ENCODE results near the gene FAF1.

FAF1 gene

DNA sequence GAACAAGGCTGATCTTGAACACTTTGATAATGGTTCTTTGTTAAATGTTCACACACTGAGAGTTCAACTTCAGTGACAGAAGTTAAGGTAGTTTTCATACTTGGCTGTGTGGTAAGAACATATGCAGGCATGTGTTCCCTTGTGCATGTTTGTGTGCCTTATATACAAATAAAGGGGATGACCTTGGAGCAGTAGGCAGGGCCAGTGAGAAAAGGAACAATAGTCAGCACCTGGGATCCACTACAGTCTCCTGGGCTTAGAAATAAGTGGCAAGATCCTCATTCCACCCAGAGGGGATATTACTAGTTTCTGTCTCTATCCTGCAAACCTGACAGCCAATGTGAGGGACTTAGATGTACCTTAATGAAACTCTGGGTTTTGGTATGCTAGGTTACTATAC is 486.6 kb downstream of the FAF1 start:
- DNase-seq, result no peak

DNA sequence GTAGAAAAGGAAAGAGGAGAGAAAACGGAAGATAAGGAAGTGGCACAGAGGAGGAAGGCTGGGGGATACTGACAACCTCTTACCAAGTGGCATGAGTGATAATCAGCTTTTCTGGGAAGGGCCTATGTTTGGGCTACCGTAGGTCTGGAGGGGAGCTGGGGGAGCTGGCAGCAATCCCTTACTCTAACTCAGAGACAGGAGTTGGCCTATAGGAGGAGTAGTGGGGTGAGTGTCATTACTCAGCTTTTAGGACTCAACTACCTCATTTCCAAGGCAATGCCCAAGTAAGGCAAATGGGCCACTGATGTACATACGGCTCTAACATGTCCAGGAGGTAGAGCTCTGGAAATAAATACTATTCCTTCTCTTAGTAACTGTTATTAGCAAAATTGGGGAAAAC is 488.1 kb downstream of the FAF1 start:
- no peak for DNase-seq

DNA sequence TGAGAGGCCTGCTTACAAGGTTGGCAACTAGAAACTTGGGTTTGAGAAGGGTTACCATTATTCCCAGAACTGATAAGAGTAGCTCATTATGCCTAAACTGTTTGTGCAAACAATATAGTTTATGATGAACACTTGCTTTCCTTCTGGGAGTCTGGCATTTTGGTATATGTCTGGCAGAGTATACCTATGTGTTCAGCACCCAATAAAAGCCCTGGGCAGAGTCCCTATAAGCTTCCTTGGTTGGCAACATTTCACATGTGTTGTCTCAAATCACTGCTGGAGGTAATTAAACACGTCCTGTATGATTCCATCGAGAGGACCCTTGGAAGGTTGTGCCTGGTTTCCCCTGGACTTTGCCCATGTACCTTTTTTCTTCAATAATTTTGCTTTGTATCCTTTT is 497.1 kb downstream of the FAF1 start:
- no peak for DNase-seq

DNA sequence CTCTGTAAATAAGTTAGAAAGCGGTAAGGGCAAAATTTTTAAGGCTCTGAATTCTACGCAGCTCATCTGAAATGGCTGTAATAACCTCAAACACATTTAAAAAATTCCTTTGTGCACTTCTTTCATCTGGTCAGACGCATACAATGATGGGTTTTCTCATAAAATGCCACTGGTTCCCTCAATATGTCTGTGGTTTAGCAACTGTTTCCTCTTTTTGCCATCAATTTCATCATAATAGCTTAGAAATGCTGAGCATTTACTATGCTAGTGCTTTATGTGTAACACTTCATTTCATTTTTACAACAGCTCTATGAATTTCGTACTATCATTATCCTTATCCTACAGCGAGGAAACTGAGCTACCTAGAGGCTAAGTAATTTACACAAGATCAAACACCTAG is 501.6 kb downstream of the FAF1 start:
- peak; percentile 34 to 76 (median 75) for DNase-seq

DNA sequence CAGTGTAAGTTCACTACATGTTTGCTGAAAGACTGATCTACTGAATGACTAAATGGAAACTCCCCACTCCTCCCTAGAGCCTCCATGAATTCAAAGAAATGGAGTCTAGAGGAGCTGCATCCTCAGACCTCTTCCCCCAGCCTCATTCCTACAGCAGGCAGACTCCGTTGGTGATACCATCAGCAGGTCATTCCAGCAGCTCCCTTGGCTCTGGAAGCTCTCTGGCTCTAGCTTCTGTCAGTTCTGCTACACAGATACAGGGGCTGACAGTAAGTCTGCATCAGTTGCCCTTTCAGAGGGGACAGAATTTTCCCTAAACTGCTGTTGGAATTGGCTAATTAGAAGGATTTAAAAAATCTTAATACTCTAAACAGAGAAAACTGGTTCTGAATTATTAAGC is 505.2 kb downstream of the FAF1 start:
- DNase-seq, result no peak

DNA sequence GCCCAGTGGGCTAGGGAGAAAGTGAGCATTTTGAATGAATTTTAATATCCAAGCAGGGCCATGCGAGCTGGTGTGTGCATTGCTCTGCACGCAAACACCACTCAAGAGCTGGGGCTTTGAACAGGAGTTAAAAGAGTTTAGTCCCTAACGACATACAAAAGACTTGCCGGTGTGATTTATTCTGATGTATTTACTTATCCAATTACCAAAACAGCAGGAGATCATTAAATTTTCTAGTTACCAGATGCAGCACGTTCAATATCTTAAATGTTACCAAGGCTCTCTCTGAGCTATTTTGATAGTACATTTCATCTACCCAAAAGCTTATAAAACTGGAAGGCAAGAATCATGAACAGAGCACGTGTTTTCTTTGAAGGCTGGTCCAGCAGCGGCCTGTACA is 506.8 kb downstream of the FAF1 start:
- no peak for DNase-seq

DNA sequence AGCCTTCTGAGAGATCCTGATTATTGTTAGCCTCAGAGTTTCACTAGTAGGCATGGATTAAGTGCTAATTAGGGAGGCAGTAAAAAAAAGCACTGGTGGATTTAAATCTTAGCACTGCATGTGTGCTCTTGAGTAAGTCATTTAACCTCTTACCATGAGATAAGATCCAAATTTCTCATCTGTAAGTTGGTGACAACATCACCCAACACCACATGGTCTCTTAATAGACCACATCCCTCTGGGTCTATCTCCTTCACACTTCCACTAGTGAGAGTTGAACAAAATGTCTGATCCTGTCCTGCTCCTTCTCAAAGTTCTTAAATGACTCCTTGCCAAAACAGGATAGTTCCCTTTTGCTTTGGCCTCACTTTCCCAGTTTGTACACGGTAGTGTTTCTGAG is 507.4 kb downstream of the FAF1 start:
- DNase-seq, result no peak

DNA sequence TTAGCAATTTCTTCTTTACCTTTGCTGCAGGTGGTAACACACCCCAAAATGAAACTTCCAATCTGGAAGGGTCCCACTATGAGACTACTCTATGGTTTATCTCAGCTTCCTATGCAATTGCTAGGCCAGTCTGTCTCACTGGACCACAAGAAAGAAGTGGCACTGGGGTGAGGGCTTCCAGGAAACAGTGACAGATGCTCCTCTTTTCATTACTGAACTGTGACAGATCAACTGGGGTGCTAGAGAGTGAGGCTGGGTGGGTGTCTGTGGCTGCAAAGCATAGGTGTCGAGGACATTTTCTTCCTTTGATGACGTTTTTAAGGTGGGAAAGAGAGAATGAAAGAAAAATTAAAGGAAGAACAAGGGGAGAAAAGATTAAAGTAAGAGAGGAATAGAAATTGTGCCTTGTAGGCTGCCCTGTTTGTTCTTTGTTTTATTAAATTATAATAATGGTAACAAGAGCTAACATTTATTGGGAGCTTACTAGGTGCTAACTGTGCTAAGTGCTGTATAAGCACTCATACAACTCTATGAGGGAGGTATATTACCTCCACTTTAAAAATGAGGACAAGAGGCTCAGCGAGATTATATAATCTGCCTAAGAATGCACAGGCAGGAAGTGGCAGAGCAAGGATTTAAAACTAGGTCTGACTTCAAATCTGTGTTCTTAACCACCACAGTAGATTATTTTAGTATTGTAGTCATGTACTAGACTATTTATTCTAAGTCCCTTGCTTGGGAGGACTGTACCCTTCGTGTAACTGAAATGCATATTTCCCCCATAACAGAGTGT is 509.0 kb downstream of the FAF1 start:
- no peak for DNase-seq

DNA sequence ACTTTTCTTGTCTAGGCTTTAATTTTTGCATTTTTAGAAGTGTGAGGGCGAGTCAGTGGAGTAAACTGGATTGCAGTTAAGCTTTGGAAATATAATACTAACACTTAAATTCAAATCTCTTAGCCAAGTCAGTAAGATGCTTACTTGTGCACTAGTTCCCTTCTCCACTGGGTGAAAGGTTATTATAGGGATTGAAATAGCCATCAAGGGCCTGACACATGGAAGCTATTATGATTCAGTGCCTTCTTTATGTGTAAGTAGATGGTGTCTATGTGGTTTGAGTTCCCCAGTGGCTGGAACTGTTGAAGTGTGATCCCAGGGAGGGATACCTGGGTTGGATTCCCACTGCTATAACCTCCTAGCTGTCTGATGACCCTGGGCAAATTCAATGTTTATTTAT is 512.1 kb downstream of the FAF1 start:
- DNase-seq, result no peak

DNA sequence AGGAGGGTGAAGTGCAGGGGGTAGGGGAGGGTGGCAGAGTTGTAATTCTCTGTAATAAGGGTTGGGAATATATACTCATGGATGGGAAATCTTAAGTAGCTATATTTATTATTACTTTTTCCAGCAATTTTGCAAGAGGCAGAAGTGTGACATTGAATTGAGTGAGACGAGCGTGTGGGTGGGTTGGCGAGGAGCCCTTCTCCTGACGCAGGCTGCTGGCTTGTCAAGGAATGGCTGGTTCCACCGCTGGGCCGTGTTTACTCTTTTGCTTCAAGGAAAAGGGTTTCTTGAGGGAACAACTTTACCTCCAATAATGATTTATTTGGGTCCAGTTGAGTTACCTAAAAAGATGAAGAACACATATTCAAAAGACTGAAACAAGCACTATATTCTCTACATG is 518.9 kb downstream of the FAF1 start:
- DNase-seq, result no peak

DNA sequence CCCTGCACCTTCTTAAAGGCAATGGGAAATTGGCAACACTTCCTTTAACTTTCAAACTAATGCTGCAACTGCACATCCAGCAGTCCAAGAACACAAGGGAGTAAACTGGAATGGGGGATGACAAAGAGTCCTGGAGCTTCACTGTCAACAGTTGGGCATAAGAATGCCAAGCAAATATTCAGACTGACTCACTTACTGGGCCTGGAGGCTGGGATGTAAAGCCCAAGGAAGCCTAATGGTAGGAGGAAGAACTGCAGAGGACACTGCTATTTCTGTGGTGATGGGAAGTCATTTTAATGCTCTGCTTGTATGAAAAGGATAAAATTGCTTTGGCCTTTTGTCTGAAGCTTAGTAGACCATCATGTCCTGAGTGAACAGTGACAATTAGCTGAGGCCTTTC is 521.1 kb downstream of the FAF1 start:
- no peak for DNase-seq

DNA sequence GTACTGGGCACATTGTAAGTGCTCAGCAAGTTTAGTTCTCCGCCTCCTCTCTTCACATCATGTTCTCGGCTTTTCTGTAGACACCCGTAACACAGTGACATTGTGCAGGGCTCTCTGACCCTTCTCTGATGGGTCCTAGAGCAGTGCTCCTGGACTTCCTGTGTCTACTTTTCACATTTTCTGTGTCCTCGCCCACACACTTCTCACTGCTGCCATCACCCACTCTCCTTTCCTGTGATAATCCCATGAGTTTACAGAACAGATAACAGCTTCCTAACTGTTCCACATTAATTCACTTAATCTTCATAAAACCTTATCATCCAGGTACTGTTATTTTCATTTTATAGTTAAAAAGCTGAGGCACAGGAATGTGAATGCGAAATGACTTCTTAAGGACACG is 523.6 kb downstream of the FAF1 start:
- no peak for DNase-seq

DNA sequence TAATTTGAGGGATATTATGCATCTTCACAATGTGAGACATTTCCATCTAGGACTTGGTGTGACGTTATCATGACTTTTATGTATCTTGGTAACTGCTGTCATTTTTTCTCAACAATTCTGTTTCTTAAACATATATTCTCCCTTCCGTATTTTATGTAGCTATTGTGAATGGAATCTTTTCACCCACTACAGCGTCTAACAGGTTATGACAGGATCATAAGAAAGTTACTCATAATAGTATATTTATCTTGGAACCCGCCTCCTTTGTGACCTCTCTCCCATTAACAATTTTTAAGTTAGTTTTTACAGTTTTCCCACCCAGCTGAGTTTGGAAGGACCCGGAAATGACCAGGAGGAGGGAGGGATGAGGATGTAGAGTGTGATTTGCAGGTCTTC is 530.1 kb downstream of the FAF1 start:
- DNase-seq, result no peak

DNA sequence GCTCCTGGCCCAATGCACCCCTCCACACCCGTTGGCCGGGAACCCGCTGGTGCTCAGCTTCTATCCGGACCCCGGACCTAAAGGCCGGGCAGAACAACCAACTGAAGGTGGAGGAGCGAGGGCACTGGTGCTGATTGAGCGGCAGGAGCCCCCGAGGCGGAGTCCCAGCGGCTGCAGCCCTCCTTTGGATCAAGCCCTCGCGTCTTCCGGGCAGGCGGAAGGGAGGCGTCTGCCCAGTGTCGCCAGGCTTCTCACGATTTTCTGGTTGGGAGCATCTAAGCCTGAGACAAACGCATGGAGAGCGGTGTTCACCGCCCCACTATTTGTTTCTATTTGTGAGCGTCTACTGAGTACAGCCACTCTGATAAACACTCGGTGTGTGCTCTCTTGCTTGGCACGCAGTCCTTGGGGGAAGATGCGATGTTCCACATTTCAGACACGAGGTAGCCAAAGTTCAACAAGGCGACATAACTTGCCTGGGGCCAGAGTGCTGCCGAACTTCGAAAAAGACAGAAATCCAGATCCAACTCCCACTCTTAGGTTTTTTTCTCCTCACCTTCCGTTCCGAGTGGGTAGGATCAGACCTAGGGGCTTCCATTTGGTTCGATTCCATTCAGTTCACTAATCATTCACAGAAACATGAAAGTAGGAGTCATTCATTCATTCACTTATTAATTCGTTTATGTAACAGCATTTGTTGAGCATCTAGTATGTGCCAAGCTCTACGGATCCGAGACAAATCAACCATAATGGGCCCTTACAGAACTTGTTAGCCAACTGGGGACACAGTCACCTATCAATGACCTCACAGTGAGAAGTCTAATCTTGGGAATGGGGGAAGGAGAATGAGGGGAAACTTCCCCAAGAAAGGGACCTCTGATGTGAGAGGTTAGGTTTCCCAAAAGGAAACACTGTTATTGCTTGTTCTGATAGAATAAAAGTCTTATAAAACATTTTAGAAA is 532.0 kb downstream of the FAF1 start:
- no peak for DNase-seq

DNA sequence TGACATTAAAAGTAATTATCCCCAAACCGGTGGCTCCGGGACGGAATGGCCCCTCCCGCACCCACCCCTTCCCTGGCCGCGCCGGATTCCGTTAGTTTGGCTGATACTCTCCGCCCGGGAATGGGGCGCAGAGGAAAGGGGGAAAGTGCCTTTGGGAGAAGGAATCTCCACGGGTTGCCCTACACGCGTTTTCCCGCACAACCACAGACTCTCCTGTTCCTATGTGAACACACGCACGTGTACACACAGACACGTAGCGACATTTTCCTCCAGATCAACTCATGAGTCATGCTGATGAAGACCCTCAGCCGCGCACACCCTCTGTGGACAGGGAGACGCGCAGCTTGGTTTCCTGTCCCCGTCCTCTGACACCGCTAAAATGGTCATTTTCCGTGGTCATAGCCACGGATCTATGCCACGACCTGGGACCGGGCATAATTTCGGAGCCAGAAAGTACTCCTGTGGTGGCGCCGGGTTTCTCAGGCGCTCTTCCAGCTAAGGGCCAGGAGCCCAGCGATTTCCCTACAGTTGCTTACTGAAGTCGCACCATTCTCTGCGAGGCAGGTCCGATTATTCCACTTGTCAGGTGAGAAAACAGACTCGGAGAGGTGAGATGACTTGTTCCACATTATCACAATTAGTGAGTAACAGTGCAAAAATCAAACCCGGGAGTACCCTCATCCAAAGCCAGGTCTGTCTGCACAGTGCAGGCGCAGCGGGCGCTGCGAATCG is 532.8 kb downstream of the FAF1 start:
- no peak for DNase-seq

DNA sequence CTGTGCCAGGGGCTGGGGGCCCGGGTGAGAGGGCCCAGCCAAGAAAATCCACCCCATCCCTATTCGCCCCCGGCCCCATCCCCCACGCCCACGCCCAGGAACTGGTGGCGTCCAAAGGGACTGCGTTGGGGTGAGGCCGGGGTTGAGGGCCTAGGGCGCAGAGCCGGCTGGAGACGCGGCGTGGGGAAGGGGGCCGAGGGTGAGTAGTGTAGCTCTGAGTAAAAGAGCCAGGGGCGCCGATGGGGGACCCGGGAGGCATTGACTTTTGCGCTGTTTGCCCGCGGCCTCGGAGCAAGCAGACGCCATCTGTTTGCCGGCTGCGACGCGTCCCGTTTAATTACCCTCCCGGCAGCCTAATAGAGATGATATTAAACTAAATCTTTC is 533.4 kb downstream of the FAF1 start:
- no peak for DNase-seq

DNA sequence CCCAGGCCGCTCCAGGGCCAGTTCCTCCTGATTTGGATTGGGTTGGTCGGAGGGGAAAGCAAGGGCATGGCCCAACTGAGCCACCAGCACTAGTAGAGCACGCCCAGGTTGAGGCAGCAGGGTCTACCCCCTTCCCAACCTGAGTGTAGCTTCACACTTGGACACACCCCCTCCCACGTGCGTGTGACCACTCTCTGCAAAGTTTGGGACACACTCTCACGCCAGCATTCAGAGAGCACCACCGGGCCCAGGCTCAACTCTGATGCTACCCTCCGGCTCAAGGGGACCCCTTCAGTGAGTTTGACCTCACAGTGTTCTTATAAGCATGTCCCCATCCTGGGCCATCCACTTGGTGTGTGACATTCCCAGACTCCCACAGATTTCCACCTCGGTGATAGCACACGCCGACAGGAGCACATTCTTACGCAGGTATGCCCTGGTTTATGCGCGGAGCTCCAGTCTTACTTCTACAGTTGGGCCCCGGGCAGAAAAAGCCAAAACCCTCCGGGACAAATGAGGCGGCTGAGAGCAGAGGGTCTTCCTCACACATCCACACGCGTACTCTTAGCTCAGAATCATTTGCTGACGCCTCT is 533.9 kb downstream of the FAF1 start:
- no peak for DNase-seq

DNA sequence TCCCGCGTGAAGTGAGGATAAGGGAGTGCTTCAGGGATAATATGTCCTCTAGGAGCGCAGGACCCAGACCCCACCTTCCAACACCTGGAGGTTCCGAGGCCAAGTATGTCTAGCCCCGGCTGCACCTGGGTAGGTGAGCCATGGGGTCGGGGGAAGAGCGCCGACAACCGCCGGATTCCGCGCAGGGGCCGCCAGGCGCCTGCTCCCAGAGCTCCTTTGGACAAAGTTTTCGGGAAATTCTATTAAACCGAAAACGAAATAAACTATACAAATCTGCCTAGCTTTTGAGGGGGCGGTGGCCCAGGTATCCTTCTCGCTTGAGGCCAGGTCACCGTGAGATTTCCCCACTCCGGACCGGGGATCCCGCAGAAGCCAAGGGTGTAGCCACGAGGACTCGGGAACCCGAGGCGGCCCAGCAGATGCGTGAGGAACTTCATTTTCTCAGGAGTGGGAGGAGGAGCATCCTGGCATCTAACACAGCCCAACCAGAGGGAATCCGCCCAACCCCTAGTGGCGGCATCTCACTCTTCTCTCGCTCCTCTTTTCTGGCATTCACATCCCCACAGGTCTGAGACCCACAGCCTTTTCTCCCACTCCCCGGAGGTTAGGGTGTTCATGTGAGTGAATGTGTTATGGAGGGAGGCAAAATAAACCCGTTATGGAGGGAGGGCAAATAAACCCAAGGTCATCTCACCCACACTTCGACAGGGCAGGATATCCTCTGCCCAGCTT is 534.5 kb downstream of the FAF1 start:
- DNase-seq, result peak; percentile 47 to 51 (median 48)

DNA sequence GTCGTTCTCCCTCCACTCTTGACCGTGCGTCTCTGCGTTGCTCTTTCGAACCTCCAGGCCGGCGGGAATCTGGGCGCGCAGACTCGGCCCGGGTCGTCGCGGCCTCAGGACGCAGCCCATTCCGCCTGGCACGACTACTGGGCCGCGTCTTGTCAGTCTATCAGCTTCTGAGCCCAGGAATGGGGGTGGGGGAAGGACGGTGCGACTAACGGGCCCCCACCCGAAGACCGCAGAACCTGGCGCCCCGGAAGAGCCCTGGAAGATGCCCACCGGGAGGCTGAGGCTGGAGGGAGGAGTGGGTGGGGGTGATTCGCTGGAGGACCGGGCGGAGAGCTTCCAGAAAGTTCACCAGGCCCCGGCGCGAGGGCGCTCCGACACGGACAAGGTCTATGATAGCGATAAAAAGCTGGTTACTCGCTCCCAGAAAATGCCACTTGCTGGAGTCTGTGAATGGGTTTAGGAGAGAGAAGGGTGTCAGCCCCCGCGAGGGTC is 535.1 kb downstream of the FAF1 start:
- peak in 1 of 3 donors; percentile 18 for DNase-seq

DNA sequence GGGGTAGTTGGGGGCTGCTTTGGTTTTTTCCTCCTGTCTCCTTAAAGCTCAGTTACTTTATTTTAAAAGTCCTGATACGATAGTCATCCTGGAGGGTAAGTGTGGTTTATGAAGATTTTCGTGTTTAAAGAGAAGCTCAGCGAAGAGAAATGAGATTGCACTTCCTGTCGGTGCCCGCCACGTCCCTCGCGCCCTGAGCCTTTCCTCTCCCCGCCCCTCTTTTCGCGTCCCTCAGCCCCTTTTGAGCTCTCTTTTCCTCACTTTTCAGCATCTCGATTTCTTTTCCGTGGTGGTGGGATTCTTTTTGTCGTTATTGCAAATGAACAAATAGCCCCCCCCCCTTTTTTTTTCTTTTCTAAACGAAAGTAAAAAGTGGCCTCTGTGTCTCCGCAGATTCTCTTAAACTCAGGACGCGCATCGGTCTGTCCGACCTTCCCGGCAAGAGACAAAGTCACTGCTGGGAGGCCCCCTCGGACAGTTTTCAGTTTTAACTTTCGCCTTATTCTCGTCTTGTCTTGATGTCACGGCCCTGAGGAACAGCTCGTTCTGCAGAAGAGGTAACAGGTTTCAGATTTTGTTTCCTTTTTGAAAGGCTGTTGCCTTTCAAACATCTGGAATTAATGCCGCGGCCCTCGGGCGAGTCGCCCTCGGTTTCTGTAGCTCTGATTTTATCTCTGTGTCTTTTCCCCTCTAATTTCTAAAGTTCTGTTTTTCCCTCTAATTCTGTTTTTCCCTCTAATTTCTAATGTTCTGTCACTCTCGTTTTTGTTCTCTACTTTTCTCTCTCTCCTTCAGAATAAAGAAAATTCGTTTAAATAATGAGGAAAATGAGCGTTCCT is 535.8 kb downstream of the FAF1 start:
- DNase-seq, result peak; percentile 36 to 45 (median 36)

DNA sequence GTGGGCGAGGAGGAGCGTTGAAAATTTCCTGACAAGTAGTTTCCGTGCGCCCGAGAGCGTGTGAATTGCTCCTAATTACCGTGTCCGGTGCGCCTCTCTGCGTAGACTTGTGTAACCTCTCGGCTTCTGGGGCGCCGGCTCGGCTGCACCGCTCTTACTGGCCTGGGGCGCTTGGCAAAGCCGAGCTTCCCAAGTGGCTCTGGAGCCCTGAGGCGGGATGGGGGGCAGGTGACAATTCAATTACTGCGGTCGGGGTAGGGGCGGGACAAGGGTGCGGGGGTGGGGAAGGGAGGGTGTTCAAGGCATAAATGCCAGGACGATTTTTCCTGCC is 536.4 kb downstream of the FAF1 start:
- peak; percentile 33 to 57 (median 37) for DNase-seq

Measured in suppressor macrophage treated with lipopolysaccharide for 1 hour (primary cell).